Fibroblast of skin of right quadriceps (primary cell): ENCODE measurements around the gene ATRNL1.
"Not testable (repeated sequence)": the region's sequence is repeated elsewhere in the genome, so short reads cannot be mapped to it uniquely, and the experiment has no call there.

ENCODE experiments used
- DNase-seq: peaks from one replicate; pipeline ENCODE4 v3.0.0-alpha.2; 2013

ATRNL1 gene

GRCh38 chr10:115772606-115773005 lies 679.4 kb downstream of the ATRNL1 start:
- DNase-seq: peak; percentile 90

- DNase-seq: no peak
Measured at GRCh38 chr10:115773832-115774231, 680.7 kb downstream of the ATRNL1 start.

- no peak for DNase-seq
Measured at GRCh38 chr10:115774721-115775120, 681.6 kb downstream of the ATRNL1 start.

GRCh38 chr10:115777646-115778045 lies 684.5 kb downstream of the ATRNL1 start:
- DNase-seq: no peak

GRCh38 chr10:115790220-115790619 lies 697.1 kb downstream of the ATRNL1 start:
- no peak for DNase-seq

- no peak for DNase-seq
Measured at GRCh38 chr10:115795964-115796363, 702.8 kb downstream of the ATRNL1 start.

- DNase-seq: no peak
Measured at GRCh38 chr10:115801457-115801856, 708.3 kb downstream of the ATRNL1 start.

GRCh38 chr10:115801992-115802391 lies 708.8 kb downstream of the ATRNL1 start:
- DNase-seq: no peak

GRCh38 chr10:115802911-115803310 lies 709.7 kb downstream of the ATRNL1 start:
- DNase-seq: no peak

GRCh38 chr10:115814542-115814941 lies 721.4 kb downstream of the ATRNL1 start:
- DNase-seq: no peak

GRCh38 chr10:115818012-115818411 lies 724.8 kb downstream of the ATRNL1 start:
- peak; percentile 28 for DNase-seq

GRCh38 chr10:115826396-115826795 lies 733.2 kb downstream of the ATRNL1 start:
- no peak for DNase-seq

GRCh38 chr10:115827231-115828009 lies 734.3 kb downstream of the ATRNL1 start:
- DNase-seq: peak; percentile 69

- DNase-seq: not testable (repeated sequence)
Measured at GRCh38 chr10:115828182-115828581, 735.0 kb downstream of the ATRNL1 start.

- DNase-seq: peak; percentile 74
Measured at GRCh38 chr10:115829521-115830205, 736.5 kb downstream of the ATRNL1 start.

GRCh38 chr10:115830265-115830970 lies 737.3 kb downstream of the ATRNL1 start:
- DNase-seq: peak; percentile 67

- peak; percentile 36 for DNase-seq
Measured at GRCh38 chr10:115831016-115831415, 737.9 kb downstream of the ATRNL1 start.

GRCh38 chr10:115833119-115833518 lies 740.0 kb downstream of the ATRNL1 start:
- no peak for DNase-seq

GRCh38 chr10:115844591-115844990 lies 751.4 kb downstream of the ATRNL1 start:
- peak; percentile 48 for DNase-seq

GRCh38 chr10:115845921-115846320 lies 752.8 kb downstream of the ATRNL1 start:
- DNase-seq: no peak

GRCh38 chr10:115846528-115846927 lies 753.4 kb downstream of the ATRNL1 start:
- DNase-seq: no peak

- no peak for DNase-seq
Measured at GRCh38 chr10:115849197-115849596, 756.0 kb downstream of the ATRNL1 start.

- no peak for DNase-seq
Measured at GRCh38 chr10:115850666-115851065, 757.5 kb downstream of the ATRNL1 start.

- DNase-seq: no peak
Measured at GRCh38 chr10:115851695-115852094, 758.5 kb downstream of the ATRNL1 start.
